AG04450 (cell line): ENCODE data around the gene TMTC3. TPM values are rescaled to one million over a fixed set of nuclear protein-coding genes. Genes with fewer than 3 reads are reported as not detected.

Source experiments
- CTCF ChIA-PET: fragments of 300-600, 350-600 bp; formaldehyde crosslinking; extraction: SDS; loops from one replicate; lab custom pipeline; 2022; ENCODE audit warnings: antibody characterized with exemption, inconsistent platforms; lab: Charles Lee
- POLR2A ChIA-PET: fragments of 350-600 bp; formaldehyde crosslinking; extraction: SDS; loops from one replicate; lab custom pipeline; 2021; ENCODE audit warnings: antibody characterized with exemption, inconsistent platforms; lab: Yijun Ruan, JAX
- DNase-seq: peaks from one replicate; pipeline ENCODE4 v3.0.0-alpha.2; 2011; ENCODE audit warnings: low read depth, low spot score
- H3K27ac ChIP-seq: one replicate; pipeline ENCODE4 v1.5.1; 2012; ENCODE audit warnings: low read depth, low read length, control low read depth
- H3K27me3 ChIP-seq: one replicate; pipeline ENCODE4 v1.6.0; 2012; ENCODE audit warnings: low read length; ENCODE audit not compliant: control insufficient read depth, insufficient read depth
- H3K4me3 ChIP-seq: 2 replicates; pipeline ENCODE4 v1.5.1; 2011; ENCODE audit warnings: mild to moderate bottlenecking, low read depth, low read length, control low read depth
- H3K9me3 ChIP-seq: 2 replicates; pipeline ENCODE4 v1.5.1; 2012; ENCODE audit warnings: low read length; ENCODE audit not compliant: control insufficient read depth, insufficient read depth
- polyA plus RNA-seq: library from polyadenylated mRNA; depleted of rRNA; stranded (reverse); fragments of >200 nt; gene quantifications from 2 replicates; pipeline ENCODE4 v1.2.3, GENCODE V29; 2011
- TF ChIP-seq, protein P1 (sequence below): IDR thresholded peaks from 2 replicates; pipeline ENCODE4 v1.5.1; 2011; ENCODE audit warnings: low read depth, low read length, control low read depth, inconsistent platforms

The TMTC3 gene
- polyA plus RNA-seq, 1 experiment: 29.3 TPM

DNA sequence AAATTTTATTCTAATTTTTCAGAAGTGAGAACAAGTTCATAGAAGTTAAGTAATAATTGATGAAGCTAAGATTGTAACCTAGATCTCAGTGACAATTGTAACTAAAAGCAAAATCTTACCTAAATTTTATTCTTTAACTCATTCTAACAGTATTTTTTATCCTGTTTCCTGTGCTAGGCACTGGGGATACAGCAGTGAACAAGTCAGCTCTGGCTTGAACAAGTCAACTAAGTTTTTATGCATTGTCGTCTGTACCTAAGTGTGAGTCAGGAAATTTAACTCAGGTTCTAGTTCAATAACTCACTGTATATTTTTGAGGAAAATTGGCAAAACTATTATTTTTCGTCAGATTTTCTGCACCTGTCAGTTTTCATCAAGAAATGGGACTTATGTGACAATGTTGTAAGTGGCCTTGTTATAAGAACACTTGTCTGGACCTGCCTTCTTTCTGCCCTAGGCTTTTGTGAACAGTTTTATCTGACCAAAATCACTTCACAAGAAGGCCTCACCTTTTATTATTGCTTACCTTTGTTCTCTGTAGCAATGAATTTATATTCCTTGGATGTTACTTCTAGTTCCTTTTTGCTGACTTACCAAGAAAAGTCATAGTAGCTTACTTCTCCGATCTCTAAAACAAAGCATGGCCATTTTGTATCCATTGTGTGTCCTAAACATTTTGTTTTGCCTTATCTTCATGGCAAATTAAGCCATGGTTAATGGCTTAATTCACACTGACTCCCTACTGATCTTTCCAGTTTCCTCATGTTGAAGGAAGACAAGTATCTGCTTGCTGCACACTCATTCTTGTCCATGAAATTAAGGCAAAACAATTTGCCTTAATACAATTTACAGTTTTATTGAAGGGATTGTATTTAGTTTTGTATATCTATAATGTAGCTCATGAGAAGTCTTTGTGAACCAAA, 2.7 kb downstream of the TMTC3 start:
- no peaks in the 10 kb centered on the region for H3K27me3 ChIP-seq
- no peak for DNase-seq
- ChIA-PET POLR2A (no interaction called here), CTCF (no interaction called here)
- H3K9me3 ChIP-seq: no peaks in the 10 kb centered on the region
- no peak overlapping the region for H3K4me3 ChIP-seq
- TF ChIP-seq, protein P1, sequence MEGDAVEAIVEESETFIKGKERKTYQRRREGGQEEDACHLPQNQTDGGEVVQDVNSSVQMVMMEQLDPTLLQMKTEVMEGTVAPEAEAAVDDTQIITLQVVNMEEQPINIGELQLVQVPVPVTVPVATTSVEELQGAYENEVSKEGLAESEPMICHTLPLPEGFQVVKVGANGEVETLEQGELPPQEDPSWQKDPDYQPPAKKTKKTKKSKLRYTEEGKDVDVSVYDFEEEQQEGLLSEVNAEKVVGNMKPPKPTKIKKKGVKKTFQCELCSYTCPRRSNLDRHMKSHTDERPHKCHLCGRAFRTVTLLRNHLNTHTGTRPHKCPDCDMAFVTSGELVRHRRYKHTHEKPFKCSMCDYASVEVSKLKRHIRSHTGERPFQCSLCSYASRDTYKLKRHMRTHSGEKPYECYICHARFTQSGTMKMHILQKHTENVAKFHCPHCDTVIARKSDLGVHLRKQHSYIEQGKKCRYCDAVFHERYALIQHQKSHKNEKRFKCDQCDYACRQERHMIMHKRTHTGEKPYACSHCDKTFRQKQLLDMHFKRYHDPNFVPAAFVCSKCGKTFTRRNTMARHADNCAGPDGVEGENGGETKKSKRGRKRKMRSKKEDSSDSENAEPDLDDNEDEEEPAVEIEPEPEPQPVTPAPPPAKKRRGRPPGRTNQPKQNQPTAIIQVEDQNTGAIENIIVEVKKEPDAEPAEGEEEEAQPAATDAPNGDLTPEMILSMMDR: no peak
- H3K27ac ChIP-seq: no peak overlapping the region

- POLR2A ChIA-PET: no interaction called here
- no peak for DNase-seq
- Histone ChIP-seq H3K9me3 (no peaks in the 10 kb centered on the region), H3K27me3 (no peaks in the 10 kb centered on the region), H3K27ac (no peak overlapping the region), H3K4me3 (no peak overlapping the region)
- CTCF ChIA-PET: interaction anchor here (0.6 to 0.9 kb wide), 3 partner anchors 9 to 492 kb away, joined by 3 read pairs; no protein-coding TSS in a partner anchor
- TF ChIP-seq, protein P1: no peak
Measured at GRCh38 chr12:88145567-88146505, 3.7 kb downstream of the TMTC3 start.

DNA sequence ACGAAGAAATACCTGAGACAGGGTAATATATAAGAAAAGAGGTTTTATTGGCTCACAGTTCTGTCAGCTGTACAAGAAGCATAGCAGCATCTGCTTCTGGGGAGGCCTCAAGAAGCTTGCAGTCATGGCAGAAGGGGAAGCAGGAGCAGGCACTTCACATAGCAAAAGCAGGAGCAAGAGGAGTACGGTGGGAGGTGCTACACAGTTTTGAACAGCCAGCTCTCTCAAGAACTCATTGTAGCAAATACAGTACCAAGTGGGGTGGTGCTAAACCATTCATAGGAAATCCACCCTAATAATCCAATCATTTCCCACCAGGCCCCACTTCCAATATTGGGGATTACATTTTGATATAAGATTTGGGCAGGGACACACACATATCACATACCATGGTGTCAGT, 8.0 kb downstream of the TMTC3 start:
- no peaks in the 10 kb centered on the region for H3K27me3 ChIP-seq
- no peaks in the 10 kb centered on the region for H3K9me3 ChIP-seq
- TF ChIP-seq, protein P1: no peak
- no peak overlapping the region for H3K4me3 ChIP-seq
- CTCF ChIA-PET: interaction anchor here (0.5 kb wide), 1 partner anchor 238 kb away, joined by 3 read pairs; no protein-coding TSS in a partner anchor
- no peak overlapping the region for H3K27ac ChIP-seq
- POLR2A ChIA-PET: no interaction called here
- no peak for DNase-seq

GRCh38 chr12:88153959-88154358, 11.9 kb downstream of the TMTC3 start:
- Histone ChIP-seq H3K4me3 (no peak overlapping the region), H3K9me3 (no peaks in the 10 kb centered on the region), H3K27ac (no peak overlapping the region), H3K27me3 (no peaks in the 10 kb centered on the region)
- peak; percentile 20 for DNase-seq
- ChIA-PET CTCF (interaction anchor here (0.5 to 3.9 kb wide), 7 partner anchors 15 to 863 kb away, joined by 3 to 27 read pairs (median 3); partner anchors contain the start of gene KITLG), POLR2A (no interaction called here)
- TF ChIP-seq, protein P1: peak; percentile 41
